ENCODE measurements around the gene PLEKHH2. TPM values are rescaled to one million over a fixed set of nuclear protein-coding genes. Genes with fewer than 3 reads are reported as not detected.
"Not testable (repeated sequence)": the region's sequence is repeated elsewhere in the genome, so short reads cannot be mapped to it uniquely, and the experiment has no call there.

The PLEKHH2 gene
- total and polyA plus RNA-seq, 2 experiments from 2014 or later, result 3.3 to 5.1 TPM

- no peak for DNase-seq (ENCODE audit: low spot score)
- WGBS (ENCODE audit: low lambda C conversion rate, missing lambda C conversion rate), result 83% methylated on average over 5 of the region's 5 CpGs
- H3K9me2 ChIP-seq (replicated peaks; ENCODE audit: insufficient read depth), result no peaks in the 10 kb centered on the region
- H3K4me2 ChIP-seq, result no peak overlapping the region
- no peak for TF ChIP-seq EZH2 (IDR thresholded peaks at IDR 0.05; ENCODE audit: borderline replicate concordance)
- TF ChIP-seq EZH2phosphoT487 (IDR thresholded peaks at IDR 0.05; ENCODE audit: low read depth, severe bottlenecking, unreplicated experiment), result no peak
- TF ChIP-seq CTCF (IDR thresholded peaks at IDR 0.05; ENCODE audit: poor library complexity), result no peak
- H3K27me3 ChIP-seq, result no peaks in the 10 kb centered on the region
- no peaks in the 10 kb centered on the region for H3K36me3 ChIP-seq (replicated peaks; ENCODE audit: insufficient read depth, low read depth)
- H4K20me1 ChIP-seq (ENCODE audit: insufficient read depth, poor library complexity, severe bottlenecking), result no peaks in the 10 kb centered on the region
- H3K27ac ChIP-seq, result no peak overlapping the region
- no peaks in the 10 kb centered on the region for H3K4me1 ChIP-seq (ENCODE audit: insufficient read depth)
- H3K79me2 ChIP-seq, result no peaks in the 10 kb centered on the region
- H3K4me3 ChIP-seq, result no peak overlapping the region
- H2AFZ ChIP-seq, result no peak overlapping the region
- no peaks in the 10 kb centered on the region for H3K9me3 ChIP-seq (ENCODE audit: low read depth)
Observed at GRCh38 chr2:43685357-43685756, 48.3 kb downstream of the PLEKHH2 start.

GRCh38 chr2:43689999-43690398, 52.9 kb downstream of the PLEKHH2 start:
- H3K27me3 ChIP-seq, result no peaks in the 10 kb centered on the region
- H3K9me2 ChIP-seq (replicated peaks; ENCODE audit: insufficient read depth), result no peaks in the 10 kb centered on the region
- no peaks in the 10 kb centered on the region for H4K20me1 ChIP-seq (ENCODE audit: insufficient read depth, poor library complexity, severe bottlenecking)
- no peaks in the 10 kb centered on the region for H3K36me3 ChIP-seq (replicated peaks; ENCODE audit: insufficient read depth, low read depth)
- H2AFZ ChIP-seq, result no peak overlapping the region
- TF ChIP-seq EZH2 (IDR thresholded peaks at IDR 0.05; ENCODE audit: borderline replicate concordance) (no peak), EZH2phosphoT487 (IDR thresholded peaks at IDR 0.05; ENCODE audit: low read depth, severe bottlenecking, unreplicated experiment) (no peak), CTCF (IDR thresholded peaks at IDR 0.05; ENCODE audit: poor library complexity) (no peak)
- DNase-seq (ENCODE audit: low spot score), result no peak
- no peak overlapping the region for H3K27ac ChIP-seq
- 87% methylated on average over 2 of the region's 2 CpGs for WGBS (ENCODE audit: low lambda C conversion rate, missing lambda C conversion rate)
- H3K9me3 ChIP-seq (ENCODE audit: low read depth), result no peaks in the 10 kb centered on the region
- H3K79me2 ChIP-seq, result no peaks in the 10 kb centered on the region
- no peak overlapping the region for H3K4me2 ChIP-seq
- H3K4me1 ChIP-seq (ENCODE audit: insufficient read depth), result no peaks in the 10 kb centered on the region
- H3K4me3 ChIP-seq, result no peak overlapping the region

GRCh38 chr2:43692428-43692994, 55.5 kb downstream of the PLEKHH2 start:
- 93% methylated on average over 5 of the region's 5 CpGs for WGBS (ENCODE audit: low lambda C conversion rate, missing lambda C conversion rate)
- Histone ChIP-seq H4K20me1 (ENCODE audit: insufficient read depth, poor library complexity, severe bottlenecking) (no peaks in the 10 kb centered on the region), H3K4me1 (ENCODE audit: insufficient read depth) (no peaks in the 10 kb centered on the region), H3K27me3 (no peaks in the 10 kb centered on the region), H3K4me3 (no peak overlapping the region), H3K9me2 (replicated peaks; ENCODE audit: insufficient read depth) (no peaks in the 10 kb centered on the region), H3K27ac (no peak overlapping the region), H3K36me3 (replicated peaks; ENCODE audit: insufficient read depth, low read depth) (no peaks in the 10 kb centered on the region), H2AFZ (no peak overlapping the region), H3K9me3 (ENCODE audit: low read depth) (no peaks in the 10 kb centered on the region), H3K79me2 (no peaks in the 10 kb centered on the region), H3K4me2 (no peak overlapping the region)
- no peak for TF ChIP-seq EZH2phosphoT487 (IDR thresholded peaks at IDR 0.05; ENCODE audit: low read depth, severe bottlenecking, unreplicated experiment)
- no peak for TF ChIP-seq CTCF (IDR thresholded peaks at IDR 0.05; ENCODE audit: poor library complexity)
- no peak for TF ChIP-seq EZH2 (IDR thresholded peaks at IDR 0.05; ENCODE audit: borderline replicate concordance)
- DNase-seq (ENCODE audit: low spot score), result no peak

GRCh38 chr2:43698140-43698539, 61.1 kb downstream of the PLEKHH2 start:
- H3K4me1 ChIP-seq (ENCODE audit: insufficient read depth); H3K36me3 ChIP-seq (replicated peaks; ENCODE audit: insufficient read depth, low read depth); DNase-seq (ENCODE audit: low spot score); H3K79me2 ChIP-seq; H3K4me3 ChIP-seq; H3K9me3 ChIP-seq (ENCODE audit: low read depth); H3K27ac ChIP-seq; H4K20me1 ChIP-seq (ENCODE audit: insufficient read depth, poor library complexity, severe bottlenecking); H3K4me2 ChIP-seq; H3K27me3 ChIP-seq; H2AFZ ChIP-seq; H3K9me2 ChIP-seq (replicated peaks; ENCODE audit: insufficient read depth): not testable (repeated sequence)
- 89% methylated on average over 6 of the region's 6 CpGs for WGBS (ENCODE audit: low lambda C conversion rate, missing lambda C conversion rate)

Data from hepatocyte (in vitro differentiated cells).